Activated CD8-positive, alpha-beta memory T cell treated with anti-CD3 and anti-CD28 coated beads, Interleukin-2, amount 50 U/mL, for 24 hours (primary cell): ENCODE results near the gene MYO1H.
"Not testable (repeated sequence)": the region's sequence is repeated elsewhere in the genome, so short reads cannot be mapped to it uniquely, and the experiment has no call there.

Experiments used
- DNase-seq: peaks from one replicate; pipeline ENCODE4 v3.0.0-alpha.2; 2020; ENCODE audit errors: extremely low read depth

Gene MYO1H

DNA sequence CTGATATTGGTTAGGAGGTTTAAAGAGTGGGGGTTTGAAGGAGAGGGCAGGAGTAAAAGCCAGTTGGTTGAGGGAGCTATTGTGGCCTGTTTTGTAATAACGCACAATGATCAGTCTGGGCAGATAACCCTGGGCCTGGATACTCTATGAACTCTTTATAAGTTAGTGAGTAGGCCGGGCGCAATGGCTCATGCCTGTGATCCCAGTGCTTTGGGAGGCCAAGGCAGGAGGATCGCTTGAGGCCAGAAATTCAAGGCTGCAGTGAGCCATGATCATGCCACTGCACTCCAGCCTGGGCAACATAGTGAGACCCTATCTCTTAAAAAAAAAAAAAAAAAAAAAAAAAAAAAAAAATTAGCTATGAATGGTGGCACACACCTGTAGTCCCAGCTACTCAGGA is 58.4 kb downstream of the MYO1H start:
- DNase-seq, result not testable (repeated sequence)

GRCh38 chr12:109418848-109419480 is 71.3 kb downstream of the MYO1H start:
- no peak for DNase-seq

- DNase-seq, result no peak
Measured at GRCh38 chr12:109421355-109422087, 73.8 kb downstream of the MYO1H start.

DNA sequence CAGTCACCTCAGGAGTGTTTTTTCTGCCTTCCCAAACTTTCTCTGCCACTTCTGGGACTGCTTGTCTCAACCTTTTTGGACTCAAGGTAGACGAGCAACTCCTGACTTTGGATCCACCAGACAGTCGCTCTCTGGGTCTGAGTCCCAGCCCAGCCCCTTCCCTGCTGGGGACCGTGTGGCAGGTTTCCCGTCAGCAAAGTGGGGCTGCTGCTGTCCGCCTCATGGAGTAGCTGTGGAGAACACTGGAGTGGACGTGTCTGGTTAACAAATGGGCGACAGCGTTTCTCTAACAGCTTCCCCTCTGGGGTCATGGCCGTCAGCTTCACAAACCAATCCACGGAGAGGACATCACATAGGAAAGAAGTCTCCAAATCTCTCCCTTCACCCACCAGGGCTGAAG is 74.6 kb downstream of the MYO1H start:
- DNase-seq, result no peak

DNA sequence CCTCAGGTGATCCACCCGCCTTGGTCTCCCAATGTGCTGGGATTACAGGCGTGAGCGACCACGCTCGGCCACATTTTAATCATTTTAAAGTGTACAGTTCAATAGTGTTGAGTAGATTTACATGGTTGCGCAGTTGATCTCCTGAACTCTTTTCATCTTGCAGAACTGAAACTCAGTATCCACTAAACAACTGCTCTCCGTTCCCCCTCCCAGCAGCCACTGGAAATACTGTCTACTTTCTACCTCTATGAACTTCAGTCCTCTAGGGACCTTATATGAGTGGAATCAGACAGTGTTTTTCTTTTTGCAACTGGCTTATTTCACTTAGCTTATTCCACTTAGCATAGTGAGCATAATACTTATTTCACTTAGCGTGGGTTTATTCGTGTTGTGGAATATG is 75.7 kb downstream of the MYO1H start:
- no peak for DNase-seq

DNA sequence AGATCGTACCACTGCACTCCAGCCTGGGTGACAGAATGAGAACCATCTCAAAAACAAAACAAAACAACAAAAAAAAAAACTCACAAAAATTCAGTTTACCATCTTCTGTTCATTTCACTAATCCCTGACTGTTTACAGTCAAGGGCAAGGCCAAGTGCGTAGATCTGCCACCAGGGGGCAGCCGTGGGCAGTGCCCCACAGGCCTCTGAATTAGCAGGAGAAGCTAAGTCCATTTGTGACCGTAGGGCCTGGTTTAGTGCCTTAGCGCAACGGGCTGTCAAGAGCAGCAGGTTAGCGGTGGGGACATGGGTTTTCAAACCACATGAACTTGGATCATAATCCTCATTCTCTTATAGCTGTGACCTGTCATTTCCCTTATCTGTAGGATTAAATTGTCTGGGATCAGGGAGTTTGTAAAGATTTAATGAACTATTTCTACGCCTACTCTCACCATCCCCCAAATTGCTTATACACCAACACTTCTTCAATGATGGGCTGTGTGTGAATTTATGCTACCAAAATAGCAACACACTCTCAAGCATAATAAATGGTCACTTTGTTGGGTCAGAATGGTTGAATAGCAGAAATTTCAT is 80.4 kb downstream of the MYO1H start:
- DNase-seq, result peak; percentile 20

GRCh38 chr12:109428804-109429203 is 81.1 kb downstream of the MYO1H start:
- DNase-seq, result not testable (repeated sequence)

DNA sequence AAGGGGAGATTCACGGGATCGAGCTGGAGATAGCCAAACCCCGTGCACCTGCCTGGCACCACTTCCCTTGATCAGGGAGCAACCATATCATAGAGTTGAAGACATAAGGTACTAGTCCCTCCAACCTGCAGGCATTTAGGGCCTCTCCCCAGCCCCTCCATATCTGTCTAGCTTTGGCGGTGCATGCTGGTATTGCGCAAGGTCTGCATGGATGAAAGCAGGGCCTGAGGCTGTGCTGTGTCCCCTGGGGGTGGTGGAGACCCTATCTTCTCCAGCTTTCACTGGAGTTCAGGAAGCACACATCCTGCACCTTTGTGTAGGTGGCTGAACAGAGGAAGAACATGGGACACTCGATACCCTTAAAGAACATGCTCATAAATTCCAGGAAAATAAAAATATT is 82.5 kb downstream of the MYO1H start:
- DNase-seq, result no peak

DNA sequence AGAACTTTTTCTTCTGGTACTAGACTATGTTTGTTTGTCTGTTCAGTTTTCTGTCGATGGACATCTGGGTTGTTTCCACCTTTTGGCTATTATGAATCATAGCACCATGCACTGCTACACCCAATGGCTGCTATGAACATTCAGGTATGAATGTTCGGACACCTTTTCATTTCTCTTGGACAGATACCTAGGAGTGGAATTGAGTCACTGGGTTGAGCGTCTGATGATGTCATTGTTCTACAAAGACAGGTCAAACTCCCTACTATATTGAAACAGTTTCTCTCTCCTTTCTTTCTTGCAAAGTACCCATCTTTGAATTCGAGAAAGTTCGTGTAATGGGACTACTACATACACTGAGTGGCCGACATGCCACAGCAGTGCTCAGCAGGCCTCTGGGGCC is 84.7 kb downstream of the MYO1H start:
- DNase-seq, result no peak

- DNase-seq, result peak; percentile 37
Measured at GRCh38 chr12:109432842-109433304, 85.2 kb downstream of the MYO1H start.

DNA sequence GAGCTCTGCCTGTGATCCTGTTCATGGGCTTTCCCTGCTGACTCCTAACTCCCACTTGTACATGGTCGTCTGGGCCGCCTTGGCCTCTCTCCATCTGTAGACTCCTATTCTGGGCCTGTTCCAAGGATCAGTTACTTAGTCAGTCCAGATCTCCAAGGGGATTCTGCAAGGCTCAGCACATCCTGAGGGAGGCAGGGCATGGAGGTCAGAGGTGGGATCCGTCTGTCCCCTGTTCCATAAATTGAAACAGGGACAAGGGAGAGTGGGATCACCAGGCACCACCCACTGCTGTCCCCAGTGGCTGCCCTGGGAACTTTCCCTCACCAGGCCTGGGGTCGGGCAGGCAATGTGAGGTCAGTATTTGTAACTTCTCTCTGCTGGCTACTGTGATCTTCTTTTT is 85.9 kb downstream of the MYO1H start:
- DNase-seq, result no peak

- DNase-seq, result no peak
Measured at GRCh38 chr12:109434582-109434981, 86.9 kb downstream of the MYO1H start.

DNA sequence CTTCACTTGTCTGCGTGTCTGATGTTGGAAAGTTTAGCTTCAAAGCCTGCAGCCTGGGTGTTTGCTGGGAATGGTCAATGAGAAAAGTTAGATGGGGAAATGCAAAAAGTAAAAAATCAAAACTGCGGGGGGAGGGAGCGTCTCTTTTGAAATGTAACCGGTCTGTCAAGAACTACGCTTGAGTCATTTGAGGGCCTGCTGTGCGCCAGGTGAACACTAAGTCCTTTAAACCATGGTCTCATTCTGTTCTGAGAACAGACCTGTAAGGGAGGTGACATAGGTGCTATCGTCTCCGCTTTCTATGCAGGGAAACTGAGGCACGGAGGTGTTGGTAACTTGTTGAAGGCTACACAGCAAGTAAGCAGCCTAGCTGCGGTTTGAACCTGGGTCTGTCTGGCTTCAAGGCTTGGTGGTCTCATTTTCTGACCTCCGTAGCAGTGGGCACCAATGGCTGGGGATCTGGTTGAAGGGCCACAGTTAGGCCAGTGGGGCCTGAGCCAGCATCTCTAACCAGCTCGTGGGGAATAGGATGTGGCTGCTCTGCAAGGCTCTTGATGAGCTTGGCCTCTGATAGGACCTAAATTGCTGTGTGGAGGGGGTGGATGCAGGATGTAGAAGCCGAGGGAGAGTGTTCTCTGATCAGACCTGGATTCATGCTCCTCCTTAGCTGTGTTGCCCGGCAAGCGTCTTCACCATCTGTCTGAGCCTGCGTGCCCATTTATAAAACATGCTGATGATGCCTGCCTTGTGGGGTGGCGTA is 87.9 kb downstream of the MYO1H start:
- no peak for DNase-seq

- no peak for DNase-seq
Measured at GRCh38 chr12:109436188-109436560, 88.5 kb downstream of the MYO1H start.

- DNase-seq, result no peak
Measured at GRCh38 chr12:109439181-109439580, 91.5 kb downstream of the MYO1H start.

GRCh38 chr12:109439951-109440350 is 92.3 kb downstream of the MYO1H start:
- not testable (repeated sequence) for DNase-seq

- no peak for DNase-seq
Measured at GRCh38 chr12:109440851-109441490, 93.3 kb downstream of the MYO1H start.

DNA sequence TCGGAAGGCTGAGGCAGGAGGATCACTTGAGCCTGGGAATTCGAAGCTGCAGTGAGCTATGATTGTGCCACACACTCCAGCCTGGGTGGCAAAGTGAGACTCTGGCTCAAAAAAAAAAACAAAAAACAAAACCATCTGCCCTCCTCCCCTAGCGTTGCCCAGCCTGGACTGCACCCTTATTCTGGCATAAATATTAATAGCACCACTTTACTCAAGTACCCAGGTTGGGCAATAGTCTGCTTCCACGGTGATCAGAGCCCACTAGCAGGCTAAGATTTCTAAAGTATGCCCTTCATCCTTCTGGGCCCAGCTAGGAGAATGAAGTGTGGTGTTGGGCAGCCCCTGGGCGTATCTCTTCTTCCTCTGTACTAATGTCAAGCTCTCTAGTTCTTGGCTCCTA is 96.1 kb downstream of the MYO1H start:
- no peak for DNase-seq

DNA sequence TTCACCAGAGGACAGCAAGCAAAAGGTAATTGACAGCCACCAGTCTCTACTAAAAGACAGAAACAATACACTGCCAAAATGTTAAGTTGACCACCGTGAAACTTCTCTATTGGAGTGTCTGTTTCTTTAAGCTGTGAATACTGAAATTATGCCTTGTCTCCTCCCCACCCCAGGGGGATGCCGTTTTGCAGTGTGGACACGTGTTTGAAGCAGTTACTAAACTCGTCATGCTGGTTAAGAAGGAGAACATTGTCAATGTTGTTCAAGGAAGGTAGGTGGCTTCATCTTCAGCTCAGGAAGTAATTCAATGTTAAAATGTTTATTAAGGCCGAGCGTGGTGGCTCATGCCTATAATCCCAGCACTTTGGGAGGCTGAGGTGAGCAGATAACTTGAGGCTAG is 96.6 kb downstream of the MYO1H start:
- no peak for DNase-seq

DNA sequence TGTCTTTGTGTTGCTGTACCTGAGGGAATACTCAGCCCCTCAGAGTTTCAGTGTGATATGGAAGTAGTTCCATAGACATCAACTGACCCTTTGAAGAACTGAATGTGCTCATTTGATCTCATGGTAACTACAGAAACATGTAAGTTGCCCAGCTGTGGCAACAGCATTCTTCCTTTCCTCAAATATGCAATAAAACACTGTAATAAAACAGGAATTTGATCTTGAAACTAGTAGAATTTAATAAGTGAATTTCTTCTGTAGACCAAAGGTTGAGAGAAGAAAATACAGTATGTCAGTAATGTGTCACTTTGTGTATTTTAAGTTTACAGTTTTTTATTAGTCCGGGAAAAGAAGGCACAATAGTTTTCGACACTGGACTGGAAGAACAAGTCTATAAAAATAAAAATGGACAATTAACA is 97.5 kb downstream of the MYO1H start:
- DNase-seq, result no peak

DNA sequence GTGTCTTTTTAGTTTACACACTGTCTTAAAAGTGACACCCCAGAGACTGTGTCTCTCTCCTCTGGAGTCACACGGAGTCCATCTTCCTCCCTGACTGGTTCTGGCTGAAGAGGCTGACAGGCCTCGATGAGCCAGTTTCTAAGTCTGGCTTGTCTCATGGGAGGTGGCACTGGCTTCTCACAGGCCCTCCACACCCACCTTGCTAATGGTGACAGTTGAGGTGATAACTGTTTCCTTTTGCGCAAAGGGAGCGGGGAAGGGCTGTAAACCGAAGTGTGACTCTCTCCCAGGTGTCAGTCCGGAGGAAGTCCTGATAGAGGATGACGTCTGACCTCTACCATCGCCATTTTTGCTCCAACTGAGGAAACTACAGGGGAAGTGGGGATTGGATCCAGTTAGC is 99.2 kb downstream of the MYO1H start:
- DNase-seq, result no peak

DNA sequence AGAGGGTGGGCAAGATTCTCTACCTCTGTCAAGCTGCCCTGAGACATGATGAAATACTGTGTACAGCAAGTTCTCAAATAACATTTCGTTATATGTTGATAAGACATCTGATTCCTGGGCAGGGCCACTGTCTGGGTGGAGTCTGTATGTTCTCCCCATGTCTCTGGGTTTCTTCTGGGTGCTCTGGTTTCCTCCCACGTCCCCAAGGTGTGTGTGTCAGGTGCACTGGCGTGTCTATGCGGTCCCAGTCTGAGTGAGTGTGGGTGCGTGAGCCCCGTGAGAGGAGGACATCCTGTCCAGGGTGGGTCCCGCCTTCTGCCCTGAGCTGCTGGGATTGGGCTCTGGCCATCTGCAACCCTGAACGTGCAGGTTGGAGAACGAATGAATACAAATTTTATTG is 99.8 kb downstream of the MYO1H start:
- DNase-seq, result no peak
